RWPE2 (cell line): ENCODE data around the gene NR1D1.

ENCODE experiments used
- ATAC-seq: fragments of 200-7000 bp; cut with Tn5 transposase; 3 replicates; pipeline ENCODE4 v1.9.1; 2021; ENCODE audit warnings: low read depth
- DNase-seq: peaks from one replicate; pipeline ENCODE4 v3.0.0-alpha.2; 2020; ENCODE audit warnings: low spot score
- H3K27ac ChIP-seq: fragments of 450-650 bp; 2 replicates; pipeline ENCODE4 v1.5.1; 2017; ENCODE audit warnings: mild to moderate bottlenecking; ENCODE audit not compliant: poor library complexity, severe bottlenecking
- H3K27me3 ChIP-seq: fragments of 250-450 bp; sonication (Bioruptor Pico); 2 replicates; pipeline ENCODE4 v1.5.1; 2021; ENCODE audit warnings: mild to moderate bottlenecking, moderate library complexity; ENCODE audit not compliant: insufficient read depth, poor library complexity, severe bottlenecking
- H3K36me3 ChIP-seq: fragments of 250-450 bp; sonication (Bioruptor Pico); 2 replicates; pipeline ENCODE4 v1.5.1; 2020; ENCODE audit warnings: low read depth, mild to moderate bottlenecking, moderate library complexity
- H3K4me1 ChIP-seq: fragments of 250-450 bp; sonication (Bioruptor Pico); 2 replicates; pipeline ENCODE4 v1.5.1; 2021; ENCODE audit warnings: mild to moderate bottlenecking, moderate library complexity; ENCODE audit not compliant: insufficient read depth, poor library complexity, severe bottlenecking
- H3K4me3 ChIP-seq: fragments of 250-450 bp; sonication (Bioruptor Pico); 2 replicates; pipeline ENCODE4 v1.5.1; 2021; ENCODE audit warnings: mild to moderate bottlenecking, moderate library complexity; ENCODE audit not compliant: severe bottlenecking
- H3K9me3 ChIP-seq: fragments of 250-450 bp; sonication (Bioruptor Pico); 2 replicates; pipeline ENCODE4 v1.5.1; 2021; ENCODE audit warnings: mild to moderate bottlenecking, moderate library complexity; ENCODE audit not compliant: severe bottlenecking
- CTCF ChIP-seq: fragments of 450-650 bp; IDR thresholded peaks from one replicate; pipeline ENCODE4 v1.5.1; 2017; ENCODE audit warnings: mild to moderate bottlenecking, moderate library complexity; ENCODE audit not compliant: poor library complexity, severe bottlenecking

NR1D1 gene

GRCh38 chr17:40093580-40094201 lies 6.7 kb downstream of the NR1D1 start:
- Histone ChIP-seq H3K4me1 (peaks cover 10% of the 10 kb centered on the region), H3K36me3 (peaks cover 61% of the 10 kb centered on the region), H3K9me3 (no peaks in the 10 kb centered on the region), H3K27me3 (no peaks in the 10 kb centered on the region), H3K27ac (no peak overlapping the region), H3K4me3 (no peak overlapping the region)
- no peak for DNase-seq
- TF ChIP-seq CTCF, result no peak
- ATAC-seq, result no peak

GRCh38 chr17:40093005-40093579 lies 7.3 kb downstream of the NR1D1 start:
- Histone ChIP-seq H3K36me3 (peaks cover 55% of the 10 kb centered on the region), H3K4me3 (no peak overlapping the region), H3K4me1 (peaks cover 4% of the 10 kb centered on the region), H3K27me3 (no peaks in the 10 kb centered on the region), H3K9me3 (no peaks in the 10 kb centered on the region), H3K27ac (no peak overlapping the region)
- TF ChIP-seq CTCF, result no peak
- ATAC-seq (no peak), DNase-seq (no peak)

- no peak for ATAC-seq
- peaks cover 50% of the 10 kb centered on the region for H3K36me3 ChIP-seq
- TF ChIP-seq CTCF, result no peak
- H3K27ac ChIP-seq, result no peak overlapping the region
- H3K4me1 ChIP-seq, result no peaks in the 10 kb centered on the region
- no peaks in the 10 kb centered on the region for H3K27me3 ChIP-seq
- H3K9me3 ChIP-seq, result no peaks in the 10 kb centered on the region
- no peak for DNase-seq
- no peak overlapping the region for H3K4me3 ChIP-seq
Observed at GRCh38 chr17:40092581-40092980, 7.8 kb downstream of the NR1D1 start.

- H3K36me3 ChIP-seq, result peaks cover 47% of the 10 kb centered on the region
Observed at GRCh38 chr17:40091691-40092397, 8.5 kb downstream of the NR1D1 start.

More at GRCh38 chr17:40091691-40092397, 8.5 kb downstream of the NR1D1 start:
- H3K27me3 ChIP-seq, result no peaks in the 10 kb centered on the region
- no peak for TF ChIP-seq CTCF
- no peak for DNase-seq
- H3K9me3 ChIP-seq, result no peaks in the 10 kb centered on the region
- H3K4me3 ChIP-seq, result no peak overlapping the region
- no peaks in the 10 kb centered on the region for H3K4me1 ChIP-seq
- H3K27ac ChIP-seq, result no peak overlapping the region
- ATAC-seq, result no peak
